ENCODE results near the gene ATP8B3.

- TF ChIP-seq CTCF (IDR thresholded peaks at IDR 0.05) (no peak), POLR2A (IDR thresholded peaks at IDR 0.05) (no peak), POLR2AphosphoS5 (IDR thresholded peaks at IDR 0.05) (no peak), EP300 (IDR thresholded peaks at IDR 0.05) (no peak)
These were observed 42.5 kb upstream of the ATP8B3 start for GRCh38 chr19:1854542-1855039.
